Adrenal gland (tissue), 5 donors: ENCODE measurements around the gene CHPF.
A peak's percentile ranks its signal among the peaks of the same experiment; 100 is the strongest.

Experiments used
- CTCF ChIP-seq, 6 experiments: fragments of 450-650 bp in 4 of 6; fragments of 200-600 bp in 2 of 6; sonication (generic) in 1 of 6; IDR thresholded peaks; 1 replicate in 5 of 6; 2 replicates in 1 of 6; pipeline versions ENCODE4 v1.5.1 to v1.8.0; 2016 to 2021; ENCODE audit warnings: antibody characterized with exemption in 6 of 6, mild to moderate bottlenecking in 2 of 6, moderate library complexity in 1 of 6
- POLR2A ChIP-seq, 2 donors: fragments of 450-650 bp; IDR thresholded peaks; one replicate each; pipeline ENCODE4 v1.6.1; 2017; ENCODE audit warnings: antibody characterized with exemption in 2 of 2, mild to moderate bottlenecking in 2 of 2, moderate library complexity in 1 of 2
- donor health status: DM: no; HTN: no; CAD: no.

- TF ChIP-seq CTCF (IDR thresholded peaks at IDR 0.05) (no peak), POLR2A (IDR thresholded peaks at IDR 0.05) (peak; percentile 69 to 74)
Measured at GRCh38 chr2:219497495-219498279, 45.9 kb downstream of the CHPF start.
